ENCODE data around the gene SPECC1. TPM values are rescaled to one million over a fixed set of nuclear protein-coding genes. Genes with fewer than 3 reads are reported as not detected.

The SPECC1 gene
- total RNA-seq, 1 experiment from 2014 or later = 128 TPM

- H3K27me3 ChIP-seq (ENCODE audit: insufficient read depth, low read depth) = no peaks in the 10 kb centered on the region
- no peak overlapping the region for H2AFZ ChIP-seq
- no peaks in the 10 kb centered on the region for H3K9me3 ChIP-seq (ENCODE audit: insufficient read depth, low read depth)
- H3K27ac ChIP-seq = no peak overlapping the region
- H3K36me3 ChIP-seq (ENCODE audit: low read depth) = no peaks in the 10 kb centered on the region
- BruUV-seq (replicated peaks) = no TSS peak
- CTCF ChIA-PET = no interaction called here
- intact Hi-C loops (cut with micrococcal nuclease; ENCODE audit: unreplicated experiment) = loop anchor here (5.0 kb wide), 2 partner anchors 34 to 869 kb away; no protein-coding TSS in a partner anchor
- no peaks in the 10 kb centered on the region for H3K79me2 ChIP-seq (ENCODE audit: low read depth)
- H3K9me2 ChIP-seq (ENCODE audit: insufficient read depth) = no peaks in the 10 kb centered on the region
- H3K4me2 ChIP-seq = no peak overlapping the region
- POLR2A ChIA-PET (ENCODE audit: unreplicated experiment) = no interaction called here
- DNase-seq = no peak
- H3K4me1 ChIP-seq (replicated peaks; ENCODE audit: insufficient read depth) = no peaks in the 10 kb centered on the region
- H4K20me1 ChIP-seq (ENCODE audit: insufficient read depth) = no peaks in the 10 kb centered on the region
- no peak overlapping the region for H3K4me3 ChIP-seq
- H3F3A ChIP-seq (ENCODE audit: insufficient read depth, low read depth) = peaks cover 7% of the 10 kb centered on the region; the same call in 1 of the 2 replicates
- TF ChIP-seq CTCF (conservative IDR thresholded peaks at IDR 0.05) (no peak), EZH2 (IDR thresholded peaks at IDR 0.05; ENCODE audit: low read depth) (no peak)
Observed at GRCh38 chr17:20123209-20123608, 114.0 kb downstream of the SPECC1 start.

- no TSS peak for BruUV-seq (replicated peaks)
- H3K4me2 ChIP-seq = no peak overlapping the region
- no peak for DNase-seq
- no peak overlapping the region for H3K4me3 ChIP-seq
- no peak overlapping the region for H2AFZ ChIP-seq
- H3K4me1 ChIP-seq (replicated peaks; ENCODE audit: insufficient read depth) = no peaks in the 10 kb centered on the region
- H3K79me2 ChIP-seq (ENCODE audit: low read depth) = no peaks in the 10 kb centered on the region
- ChIA-PET POLR2A (ENCODE audit: unreplicated experiment) (interaction anchor here (0.6 kb wide), 1 partner anchor 95 kb away, joined by 3 read pairs; no protein-coding TSS in a partner anchor), CTCF (no interaction called here)
- intact Hi-C loops (cut with micrococcal nuclease; ENCODE audit: unreplicated experiment) = loop anchor here (1.0 kb wide), 1 partner anchor 47 kb away; no protein-coding TSS in a partner anchor
- H3K27me3 ChIP-seq (ENCODE audit: insufficient read depth, low read depth) = no peaks in the 10 kb centered on the region
- H4K20me1 ChIP-seq (ENCODE audit: insufficient read depth) = no peaks in the 10 kb centered on the region
- no peaks in the 10 kb centered on the region for H3K9me2 ChIP-seq (ENCODE audit: insufficient read depth)
- no peaks in the 10 kb centered on the region for H3K36me3 ChIP-seq (ENCODE audit: low read depth)
- no peak overlapping the region for H3K27ac ChIP-seq
- H3F3A ChIP-seq (ENCODE audit: insufficient read depth, low read depth) = peaks cover 8% of the 10 kb centered on the region; the same call in 1 of the 2 replicates
- TF ChIP-seq CTCF (conservative IDR thresholded peaks at IDR 0.05) (no peak), EZH2 (IDR thresholded peaks at IDR 0.05; ENCODE audit: low read depth) (no peak)
- 0 out of 2 replicates have a peak, but pooled peaks cover 2% of the 10 kb centered on the region for H3K9me3 ChIP-seq (ENCODE audit: insufficient read depth, low read depth)
Observed at GRCh38 chr17:20125724-20126123, 116.6 kb downstream of the SPECC1 start.

- Histone ChIP-seq H4K20me1 (ENCODE audit: insufficient read depth) (no peaks in the 10 kb centered on the region), H3K9me2 (ENCODE audit: insufficient read depth) (no peaks in the 10 kb centered on the region), H3K27me3 (ENCODE audit: insufficient read depth, low read depth) (no peaks in the 10 kb centered on the region), H3K4me2 (no peak overlapping the region), H3K36me3 (ENCODE audit: low read depth) (no peaks in the 10 kb centered on the region), H3K27ac (no peak overlapping the region), H3K79me2 (ENCODE audit: low read depth) (no peaks in the 10 kb centered on the region), H3K9me3 (ENCODE audit: insufficient read depth, low read depth) (0 out of 2 replicates have a peak, but pooled peaks cover 8% of the 10 kb centered on the region), H3F3A (ENCODE audit: insufficient read depth, low read depth) (peaks cover 6% of the 10 kb centered on the region; the same call in 1 of the 2 replicates), H2AFZ (no peak overlapping the region), H3K4me3 (no peak overlapping the region), H3K4me1 (replicated peaks; ENCODE audit: insufficient read depth) (no peaks in the 10 kb centered on the region)
- TF ChIP-seq EZH2 (IDR thresholded peaks at IDR 0.05; ENCODE audit: low read depth) (no peak), CTCF (conservative IDR thresholded peaks at IDR 0.05) (no peak)
- CTCF ChIA-PET = no interaction called here
- no TSS peak for BruUV-seq (replicated peaks)
- no peak for DNase-seq
- POLR2A ChIA-PET (ENCODE audit: unreplicated experiment) = no interaction called here
- intact Hi-C loops (cut with micrococcal nuclease; ENCODE audit: unreplicated experiment) = no loop called here
Observed at GRCh38 chr17:20127360-20128035, 118.3 kb downstream of the SPECC1 start.

Data from PC-9 (cell line).